A549 treated with Mapracorat at 1 μM for 4 hours (cell line): Measurements from ENCODE around the gene BRAT1. TPM values are rescaled to one million over a fixed set of nuclear protein-coding genes. Genes with fewer than 3 reads are reported as not detected.

Experiments used
- total RNA-seq: library from RNA; stranded (reverse); fragments of 200-300 nt; extraction: Qiagen RNA extraction; gene quantifications from 5 replicates; pipeline ENCODE4 v1.2.3, GENCODE V29; 2022

The BRAT1 gene
- 19.4 to 36.7 TPM (median 34.1 TPM) in 5 replicates for total RNA-seq

GRCh38 chr7:2555121-2556052, at the start of gene BRAT1:
Gene BRAT1, minus strand, starts transcription at chr7:2555524. Its CDS starts 1,093 bp downstream, at chr7:2554431.

GRCh38 chr7:2558629-2559282, 3.4 kb upstream of the BRAT1 start, which contains the start of gene IQCE:
Gene IQCE, plus strand, starts transcription at chr7:2558979. Its CDS starts 203 bp downstream, at chr7:2559182.

GRCh38 chr7:2519119-2519930, 36.0 kb downstream of the BRAT1 start, which contains the start of gene LFNG:
Gene LFNG, plus strand, starts transcription at chr7:2519774. Its CDS starts 88 bp downstream, at chr7:2519862.

Other genes with a start within 250 kb of the BRAT1 start
- gene SNX8, start 241.1 kb downstream of the BRAT1 start, total RNA-seq: 72.2 to 121 TPM (median 116 TPM) in 5 replicates
- 220 to 260 TPM (median 227 TPM) in 5 replicates for gene EIF3B, start 200.7 kb downstream of the BRAT1 start, total RNA-seq
- gene CHST12, start 151.9 kb downstream of the BRAT1 start, total RNA-seq: 7.9 to 14.0 TPM (median 11.7 TPM) in 5 replicates
- not detected in 5 replicates for gene GRIFIN, start 79.1 kb downstream of the BRAT1 start, total RNA-seq
- 9.1 to 22.2 TPM (median 20.7 TPM) in 5 replicates for gene LFNG, start 35.8 kb downstream of the BRAT1 start, total RNA-seq
- gene IQCE, start 3.5 kb upstream of the BRAT1 start, total RNA-seq: 8.6 to 14.4 TPM (median 11.3 TPM) in 5 replicates
- gene TTYH3, start 76.5 kb upstream of the BRAT1 start, total RNA-seq: 34.4 to 56.3 TPM (median 53.2 TPM) in 5 replicates
- gene AMZ1, start 132.7 kb upstream of the BRAT1 start, total RNA-seq: 0.02 TPM in 1 of 5 replicates, not detected in the others